Panc1 (cell line): ENCODE measurements around the gene FGD3. TPM values are rescaled to one million over a fixed set of nuclear protein-coding genes. Genes with fewer than 3 reads are reported as not detected.

Experiments
- ATAC-seq: fragments of 200-7000 bp; cut with Tn5 transposase; 2 replicates; pipeline ENCODE4 v1.9.1; 2020; ENCODE audit warnings: mild to moderate bottlenecking, moderate library complexity
- BruUV-seq: library from RNA; stranded (reverse); fragments of 400-500 nt; replicated peaks from 2 replicates; lab custom pipeline; 2021; lab: Mats Ljungman, UMichigan
- CTCF ChIA-PET: fragments of 300-600 bp; sonication (Branson Sonifier 250); formaldehyde crosslinking; loops from one replicate; lab custom pipeline; 2022; ENCODE audit warnings: antibody characterized with exemption; lab: Charles Lee
- POLR2A ChIA-PET: fragments of 300-600 bp; sonication (Branson Sonifier 250); formaldehyde crosslinking; loops from one replicate; lab custom pipeline; 2022; ENCODE audit warnings: antibody characterized with exemption; lab: Charles Lee
- DNase-seq: peaks from one replicate; pipeline ENCODE4 v3.0.0-alpha.2; 2010; ENCODE audit warnings: low read depth, low spot score
- H3K27ac ChIP-seq: 2 replicates; pipeline ENCODE4 v1.5.1; 2011; ENCODE audit warnings: mild to moderate bottlenecking, low read length, inconsistent platforms
- H3K27me3 ChIP-seq: fragments of 200-500 bp; sonication (Bioruptor generic); 2 replicates; pipeline ENCODE4 v1.6.0; 2014; ENCODE audit warnings: low read length, inconsistent platforms; ENCODE audit not compliant: control insufficient read depth, insufficient read depth
- H3K36me3 ChIP-seq: fragments of 200-500 bp; sonication (Bioruptor generic); 2 replicates; pipeline ENCODE4 v1.5.1; 2014; ENCODE audit warnings: inconsistent platforms, mild to moderate bottlenecking, low read length, moderate library complexity; ENCODE audit not compliant: control insufficient read depth, insufficient read depth
- H3K4me1 ChIP-seq: 2 replicates; pipeline ENCODE4 v1.5.1; 2011; ENCODE audit warnings: inconsistent platforms, mild to moderate bottlenecking, low read length, moderate library complexity; ENCODE audit not compliant: control insufficient read depth, insufficient read depth
- H3K4me3 ChIP-seq, 2 experiments: 2 replicates each; pipeline ENCODE4 v1.5.1; 2011 to 2012; ENCODE audit warnings: low read depth in 2 of 2, low read length in 2 of 2, mild to moderate bottlenecking in 2 of 2, inconsistent platforms in 1 of 2, moderate library complexity in 1 of 2
- H3K9me3 ChIP-seq: fragments of 200-500 bp; sonication (Bioruptor generic); 2 replicates; pipeline ENCODE4 v1.5.1; 2014; ENCODE audit warnings: low read depth, mild to moderate bottlenecking, inconsistent platforms, low read length, moderate library complexity; ENCODE audit not compliant: control insufficient read depth, insufficient read depth
- POLR2AphosphoS5 ChIP-seq: IDR thresholded peaks from 2 replicates; pipeline ENCODE4 v1.6.1; 2012; ENCODE audit warnings: mild to moderate bottlenecking, low read depth, low read length, moderate library complexity
- SIN3A ChIP-seq: IDR thresholded peaks from 2 replicates; pipeline ENCODE4 v1.6.1; 2012; ENCODE audit warnings: low read depth, mild to moderate bottlenecking, low read length, moderate library complexity, borderline replicate concordance; ENCODE audit not compliant: insufficient read depth
- TCF7L2 ChIP-seq: IDR thresholded peaks from 2 replicates; pipeline ENCODE4 v1.6.1; 2011; ENCODE audit warnings: mild to moderate bottlenecking, low read depth, low read length, inconsistent platforms
- in situ Hi-C: cut with HindIII; loops from 2 replicates; pipeline ENCODE4 v1.10.0; 2016; ENCODE audit warnings: low sequenced_read_pairs, low pct_unique_long_range_greater_than_20kb
- intact Hi-C: fragments of 100-400 bp; cut with micrococcal nuclease; formaldehyde crosslinking; loops from one replicate; pipeline ENCODE4 v1.10.0; 2022; ENCODE audit not compliant: unreplicated experiment
- total RNA-seq: library from RNA; stranded (reverse); gene quantifications from one replicate; pipeline ENCODE4 v1.2.1, GENCODE V29; 2021; ENCODE audit not compliant: unreplicated experiment
- TF ChIP-seq, protein P1 (sequence below): fragments of 450-650 bp; IDR thresholded peaks from 2 replicates; pipeline ENCODE4 v1.5.1; 2017; ENCODE audit warnings: mild to moderate bottlenecking
- TF ChIP-seq, protein P2 (sequence below), 2 experiments: IDR thresholded peaks; 2 replicates each; pipeline ENCODE4 v1.6.1; 2011 to 2012; ENCODE audit warnings: low read depth in 2 of 2, control low read depth in 1 of 2, low read length in 1 of 2, mild to moderate bottlenecking in 1 of 2, moderate library complexity in 1 of 2; ENCODE audit not compliant: insufficient read depth in 1 of 2

The FGD3 gene
- total RNA-seq, 1 experiment from 2014 or later = 0.80 TPM

GRCh38 chr9:93009337-93010015 is 62.2 kb downstream of the FGD3 start:
- in situ Hi-C loops = no loop called here
- POLR2A ChIA-PET = no interaction called here
- H3K36me3 ChIP-seq = no peaks in the 10 kb centered on the region
- H3K4me1 ChIP-seq = no peaks in the 10 kb centered on the region; the same call in 1 of the 2 replicates
- TF ChIP-seq, protein P1, sequence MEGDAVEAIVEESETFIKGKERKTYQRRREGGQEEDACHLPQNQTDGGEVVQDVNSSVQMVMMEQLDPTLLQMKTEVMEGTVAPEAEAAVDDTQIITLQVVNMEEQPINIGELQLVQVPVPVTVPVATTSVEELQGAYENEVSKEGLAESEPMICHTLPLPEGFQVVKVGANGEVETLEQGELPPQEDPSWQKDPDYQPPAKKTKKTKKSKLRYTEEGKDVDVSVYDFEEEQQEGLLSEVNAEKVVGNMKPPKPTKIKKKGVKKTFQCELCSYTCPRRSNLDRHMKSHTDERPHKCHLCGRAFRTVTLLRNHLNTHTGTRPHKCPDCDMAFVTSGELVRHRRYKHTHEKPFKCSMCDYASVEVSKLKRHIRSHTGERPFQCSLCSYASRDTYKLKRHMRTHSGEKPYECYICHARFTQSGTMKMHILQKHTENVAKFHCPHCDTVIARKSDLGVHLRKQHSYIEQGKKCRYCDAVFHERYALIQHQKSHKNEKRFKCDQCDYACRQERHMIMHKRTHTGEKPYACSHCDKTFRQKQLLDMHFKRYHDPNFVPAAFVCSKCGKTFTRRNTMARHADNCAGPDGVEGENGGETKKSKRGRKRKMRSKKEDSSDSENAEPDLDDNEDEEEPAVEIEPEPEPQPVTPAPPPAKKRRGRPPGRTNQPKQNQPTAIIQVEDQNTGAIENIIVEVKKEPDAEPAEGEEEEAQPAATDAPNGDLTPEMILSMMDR = no peak
- TF ChIP-seq SIN3A (no peak), TCF7L2 (no peak), POLR2AphosphoS5 (no peak)
- TF ChIP-seq, protein P2, sequence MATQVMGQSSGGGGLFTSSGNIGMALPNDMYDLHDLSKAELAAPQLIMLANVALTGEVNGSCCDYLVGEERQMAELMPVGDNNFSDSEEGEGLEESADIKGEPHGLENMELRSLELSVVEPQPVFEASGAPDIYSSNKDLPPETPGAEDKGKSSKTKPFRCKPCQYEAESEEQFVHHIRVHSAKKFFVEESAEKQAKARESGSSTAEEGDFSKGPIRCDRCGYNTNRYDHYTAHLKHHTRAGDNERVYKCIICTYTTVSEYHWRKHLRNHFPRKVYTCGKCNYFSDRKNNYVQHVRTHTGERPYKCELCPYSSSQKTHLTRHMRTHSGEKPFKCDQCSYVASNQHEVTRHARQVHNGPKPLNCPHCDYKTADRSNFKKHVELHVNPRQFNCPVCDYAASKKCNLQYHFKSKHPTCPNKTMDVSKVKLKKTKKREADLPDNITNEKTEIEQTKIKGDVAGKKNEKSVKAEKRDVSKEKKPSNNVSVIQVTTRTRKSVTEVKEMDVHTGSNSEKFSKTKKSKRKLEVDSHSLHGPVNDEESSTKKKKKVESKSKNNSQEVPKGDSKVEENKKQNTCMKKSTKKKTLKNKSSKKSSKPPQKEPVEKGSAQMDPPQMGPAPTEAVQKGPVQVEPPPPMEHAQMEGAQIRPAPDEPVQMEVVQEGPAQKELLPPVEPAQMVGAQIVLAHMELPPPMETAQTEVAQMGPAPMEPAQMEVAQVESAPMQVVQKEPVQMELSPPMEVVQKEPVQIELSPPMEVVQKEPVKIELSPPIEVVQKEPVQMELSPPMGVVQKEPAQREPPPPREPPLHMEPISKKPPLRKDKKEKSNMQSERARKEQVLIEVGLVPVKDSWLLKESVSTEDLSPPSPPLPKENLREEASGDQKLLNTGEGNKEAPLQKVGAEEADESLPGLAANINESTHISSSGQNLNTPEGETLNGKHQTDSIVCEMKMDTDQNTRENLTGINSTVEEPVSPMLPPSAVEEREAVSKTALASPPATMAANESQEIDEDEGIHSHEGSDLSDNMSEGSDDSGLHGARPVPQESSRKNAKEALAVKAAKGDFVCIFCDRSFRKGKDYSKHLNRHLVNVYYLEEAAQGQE (IDR thresholded peaks at IDR 0.05; ENCODE audit: insufficient read depth in 1 of 2, low read depth in 2 of 2, low read length in 1 of 2) = no peak
- no peak overlapping the region for H3K4me3 ChIP-seq
- H3K27ac ChIP-seq = no peak overlapping the region
- CTCF ChIA-PET = no interaction called here
- H3K9me3 ChIP-seq = no peaks in the 10 kb centered on the region
- BruUV-seq = no TSS peak
- intact Hi-C loops = loop anchor here (10.0 kb wide), 1 partner anchor 85 kb away; the partner anchor contains the start of gene CARD19
- DNase-seq (no peak), ATAC-seq (no peak)
- H3K27me3 ChIP-seq = no peaks in the 10 kb centered on the region

- no peak for ATAC-seq
- CTCF ChIA-PET = no interaction called here
- intact Hi-C loops (no loop called here), in situ Hi-C loops (no loop called here)
- BruUV-seq = no TSS peak
- H3K27me3 ChIP-seq = no peaks in the 10 kb centered on the region
- H3K9me3 ChIP-seq = no peaks in the 10 kb centered on the region
- no peak overlapping the region for H3K27ac ChIP-seq
- no peaks in the 10 kb centered on the region for H3K36me3 ChIP-seq
- DNase-seq = no peak
- H3K4me3 ChIP-seq = no peak overlapping the region
- TF ChIP-seq SIN3A (no peak), TCF7L2 (no peak)
- TF ChIP-seq, protein P2 (IDR thresholded peaks at IDR 0.05; ENCODE audit: insufficient read depth in 1 of 2, low read depth in 2 of 2, low read length in 1 of 2) = no peak
- H3K4me1 ChIP-seq = no peaks in the 10 kb centered on the region
- POLR2A ChIA-PET = no interaction called here
These were observed 62.7 kb downstream of the FGD3 start for GRCh38 chr9:93010056-93010455.
